Vagina (tissue), 2 donors: ENCODE data around the gene CDX1. TPM values are rescaled to one million over a fixed set of nuclear protein-coding genes. Genes with fewer than 3 reads are reported as not detected.
"Not testable (repeated sequence)": the region's sequence is repeated elsewhere in the genome, so short reads cannot be mapped to it uniquely, and the experiment has no call there.

Experiments
- DNase-seq, 2 donors: peaks; one replicate each; pipeline ENCODE4 v3.0.0-alpha.2; 2017; ENCODE audit errors: extremely low spot score in 2 of 2
- H3K27ac ChIP-seq: fragments of 200-600 bp; sonication (generic); one replicate; pipeline ENCODE4 v1.5.1; 2019
- H3K27me3 ChIP-seq: fragments of 200-600 bp; sonication (generic); one replicate; pipeline ENCODE4 v1.5.1; 2019
- H3K36me3 ChIP-seq, 2 donors: fragments of 200-600 bp; sonication (generic); one replicate each; pipeline ENCODE4 v1.5.1; 2017 to 2019
- H3K4me1 ChIP-seq: fragments of 200-600 bp; sonication (generic); one replicate; pipeline ENCODE4 v1.5.1; 2019
- H3K4me3 ChIP-seq, 2 donors: fragments of 200-600 bp; sonication (generic); 1 replicate in 1 of 2; 2 replicates in 1 of 2; pipeline ENCODE4 v1.5.1; 2016 to 2019
- H3K9me3 ChIP-seq: fragments of 200-600 bp; sonication (generic); one replicate; pipeline ENCODE4 v1.5.1; 2019
- POLR2A ChIP-seq, 2 donors: fragments of 450-650 bp; IDR thresholded peaks; one replicate each; pipeline ENCODE4 v1.6.1; 2017; ENCODE audit warnings: antibody characterized with exemption in 2 of 2, mild to moderate bottlenecking in 2 of 2, moderate library complexity in 2 of 2
- POLR2AphosphoS5 ChIP-seq, 2 donors: sonication (generic); formaldehyde crosslinking; IDR thresholded peaks; one replicate each; pipeline ENCODE4 v1.9.0; 2017; ENCODE audit warnings: antibody characterized with exemption in 2 of 2, mild to moderate bottlenecking in 2 of 2, low read depth in 1 of 2; ENCODE audit not compliant: insufficient read depth in 1 of 2
- intact Hi-C: fragments of 100-400 bp; cut with DNase I; formaldehyde crosslinking; loops from one replicate; pipeline ENCODE4 v1.15.1; 2023
- total RNA-seq: library from RNA; depleted of rRNA; stranded (reverse); fragments of >200 nt; gene quantifications from one replicate; pipeline ENCODE4 v1.2.3, GENCODE V29; 2016
- TF ChIP-seq, protein P1 (sequence below), 3 experiments: fragments of 450-650 bp in 2 of 3; fragments of 200-600 bp in 1 of 3; sonication (generic) in 1 of 3; IDR thresholded peaks; one replicate each; pipeline ENCODE4 v1.5.1; 2017 to 2019; ENCODE audit warnings: antibody characterized with exemption in 3 of 3, mild to moderate bottlenecking in 2 of 3, moderate library complexity in 2 of 3

CDX1 gene
- total RNA-seq, 1 donor from 2014 or later = not detected

DNA sequence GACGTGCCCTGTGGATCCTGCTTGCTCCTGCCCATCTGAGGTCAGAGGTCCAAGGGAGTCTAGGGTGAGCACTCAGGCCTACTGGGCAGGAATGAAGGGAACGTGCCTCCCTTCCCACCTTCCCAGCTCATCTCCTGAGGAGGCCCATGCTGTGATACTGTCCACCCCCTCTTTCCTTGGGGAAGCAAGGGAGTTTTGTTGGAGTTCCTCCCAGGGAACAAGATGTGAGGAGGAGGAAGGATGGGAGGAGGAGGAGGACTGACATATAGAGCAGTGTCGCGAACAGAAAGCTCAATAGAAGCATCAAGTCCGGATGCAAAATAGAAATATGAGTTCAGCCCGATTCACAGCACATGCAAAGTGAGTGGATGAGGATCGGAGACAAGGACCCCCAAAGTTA lies 64.3 kb downstream of the CDX1 start:
- no peak overlapping the region for H3K4me3 ChIP-seq
- H3K27me3 ChIP-seq = no peaks in the 10 kb centered on the region
- no peaks in the 10 kb centered on the region for H3K36me3 ChIP-seq
- no peak overlapping the region for H3K27ac ChIP-seq
- TF ChIP-seq, protein P1, sequence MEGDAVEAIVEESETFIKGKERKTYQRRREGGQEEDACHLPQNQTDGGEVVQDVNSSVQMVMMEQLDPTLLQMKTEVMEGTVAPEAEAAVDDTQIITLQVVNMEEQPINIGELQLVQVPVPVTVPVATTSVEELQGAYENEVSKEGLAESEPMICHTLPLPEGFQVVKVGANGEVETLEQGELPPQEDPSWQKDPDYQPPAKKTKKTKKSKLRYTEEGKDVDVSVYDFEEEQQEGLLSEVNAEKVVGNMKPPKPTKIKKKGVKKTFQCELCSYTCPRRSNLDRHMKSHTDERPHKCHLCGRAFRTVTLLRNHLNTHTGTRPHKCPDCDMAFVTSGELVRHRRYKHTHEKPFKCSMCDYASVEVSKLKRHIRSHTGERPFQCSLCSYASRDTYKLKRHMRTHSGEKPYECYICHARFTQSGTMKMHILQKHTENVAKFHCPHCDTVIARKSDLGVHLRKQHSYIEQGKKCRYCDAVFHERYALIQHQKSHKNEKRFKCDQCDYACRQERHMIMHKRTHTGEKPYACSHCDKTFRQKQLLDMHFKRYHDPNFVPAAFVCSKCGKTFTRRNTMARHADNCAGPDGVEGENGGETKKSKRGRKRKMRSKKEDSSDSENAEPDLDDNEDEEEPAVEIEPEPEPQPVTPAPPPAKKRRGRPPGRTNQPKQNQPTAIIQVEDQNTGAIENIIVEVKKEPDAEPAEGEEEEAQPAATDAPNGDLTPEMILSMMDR (IDR thresholded peaks at IDR 0.05) = no peak
- no peak for TF ChIP-seq POLR2A (IDR thresholded peaks at IDR 0.05)
- no peak for TF ChIP-seq POLR2AphosphoS5 (IDR thresholded peaks at IDR 0.05; ENCODE audit: insufficient read depth in 1 of 2, low read depth in 1 of 2)
- intact Hi-C loops = no loop called here
- H3K4me1 ChIP-seq = no peaks in the 10 kb centered on the region
- no peaks in the 10 kb centered on the region for H3K9me3 ChIP-seq
- DNase-seq = no peak

GRCh38 chr5:150233706-150234105 lies 67.1 kb downstream of the CDX1 start:
- H3K9me3 ChIP-seq, DNase-seq, H3K27ac ChIP-seq, H3K4me3 ChIP-seq, intact Hi-C loops, H3K36me3 ChIP-seq, H3K27me3 ChIP-seq, H3K4me1 ChIP-seq: not testable (repeated sequence)

Other genes starting within 250 kb of the CDX1 start
- 0.25 TPM for gene PDE6A, start 222.0 kb upstream of the CDX1 start, total RNA-seq
- 13.3 TPM for gene SLC26A2, start 206.0 kb upstream of the CDX1 start, total RNA-seq
- gene TIGD6, start 166.1 kb upstream of the CDX1 start, total RNA-seq = 4.7 TPM
- gene HMGXB3, start 166.0 kb upstream of the CDX1 start, total RNA-seq = 38.3 TPM
- 21.4 TPM for gene CSF1R, start 80.2 kb upstream of the CDX1 start, total RNA-seq
- 173 TPM for gene PDGFRB, start 10.9 kb upstream of the CDX1 start, total RNA-seq
- gene SLC6A7, start 23.3 kb downstream of the CDX1 start, total RNA-seq = 0.25 TPM
- gene CAMK2A, start 123.0 kb downstream of the CDX1 start, total RNA-seq = 0.49 TPM
- gene ARSI, start 136.1 kb downstream of the CDX1 start, total RNA-seq = 4.7 TPM
- 39.3 TPM for gene TCOF1, start 190.9 kb downstream of the CDX1 start, total RNA-seq
- gene CD74, start 246.1 kb downstream of the CDX1 start, total RNA-seq = 530 TPM